OCI-LY1 (cell line): ENCODE measurements around the gene OSBPL3.

Source experiments
- EZH2 ChIP-seq: fragments of 200-600 bp; sonication (generic), shearing (Covaris generic); IDR thresholded peaks from 2 replicates; pipeline ENCODE4 v1.8.0; 2017; ENCODE audit warnings: borderline replicate concordance, mixed run types, mild to moderate bottlenecking, antibody characterized with exemption, low read length, moderate library complexity, mixed read lengths
- TF ChIP-seq, protein P1 (sequence below): fragments of 200-600 bp; sonication (generic), shearing (Covaris generic); IDR thresholded peaks from 2 replicates; pipeline ENCODE4 v1.5.1; 2017; ENCODE audit warnings: mild to moderate bottlenecking, antibody characterized with exemption, low read length, moderate library complexity, mixed read lengths

- no peak for TF ChIP-seq EZH2
- TF ChIP-seq, protein P1, sequence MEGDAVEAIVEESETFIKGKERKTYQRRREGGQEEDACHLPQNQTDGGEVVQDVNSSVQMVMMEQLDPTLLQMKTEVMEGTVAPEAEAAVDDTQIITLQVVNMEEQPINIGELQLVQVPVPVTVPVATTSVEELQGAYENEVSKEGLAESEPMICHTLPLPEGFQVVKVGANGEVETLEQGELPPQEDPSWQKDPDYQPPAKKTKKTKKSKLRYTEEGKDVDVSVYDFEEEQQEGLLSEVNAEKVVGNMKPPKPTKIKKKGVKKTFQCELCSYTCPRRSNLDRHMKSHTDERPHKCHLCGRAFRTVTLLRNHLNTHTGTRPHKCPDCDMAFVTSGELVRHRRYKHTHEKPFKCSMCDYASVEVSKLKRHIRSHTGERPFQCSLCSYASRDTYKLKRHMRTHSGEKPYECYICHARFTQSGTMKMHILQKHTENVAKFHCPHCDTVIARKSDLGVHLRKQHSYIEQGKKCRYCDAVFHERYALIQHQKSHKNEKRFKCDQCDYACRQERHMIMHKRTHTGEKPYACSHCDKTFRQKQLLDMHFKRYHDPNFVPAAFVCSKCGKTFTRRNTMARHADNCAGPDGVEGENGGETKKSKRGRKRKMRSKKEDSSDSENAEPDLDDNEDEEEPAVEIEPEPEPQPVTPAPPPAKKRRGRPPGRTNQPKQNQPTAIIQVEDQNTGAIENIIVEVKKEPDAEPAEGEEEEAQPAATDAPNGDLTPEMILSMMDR = no peak
These were observed 231.5 kb downstream of the OSBPL3 start for GRCh38 chr7:24748521-24748920.
